Measurements from ENCODE around the gene ERBB4. TPM values are rescaled to one million over a fixed set of nuclear protein-coding genes. Genes with fewer than 3 reads are reported as not detected.
A peak's percentile ranks its signal among the peaks of the same experiment; 100 is the strongest.

ERBB4 gene
- total RNA-seq, 5 donors from 2014 or later (not counting 1 experiment from before 2014, with no cell fraction given): 0.03 to 0.06 TPM; not detected in 3

DNA sequence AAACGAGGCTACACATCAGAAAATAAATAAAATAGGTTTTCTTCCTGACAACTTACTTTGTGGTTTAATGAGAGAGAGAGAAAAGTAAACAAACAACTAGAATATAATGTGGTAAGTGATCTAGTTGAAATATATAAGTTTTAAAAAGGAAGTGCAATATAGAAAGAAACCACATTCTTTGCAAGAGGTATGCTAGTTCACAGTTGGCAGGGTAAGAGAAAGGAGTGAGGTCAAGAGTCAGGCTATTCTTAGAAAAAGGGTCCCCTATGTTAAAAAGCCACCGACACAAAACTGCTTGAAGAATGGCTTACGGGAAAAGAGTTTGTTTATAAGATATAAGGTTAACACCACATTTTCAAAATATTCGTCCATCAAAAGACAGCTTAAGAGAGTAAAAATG lies 462.1 kb downstream of the ERBB4 start:
- ATAC-seq (replicated peaks in 1 of 4): no peak
- H3K9me3 ChIP-seq: no peaks in the 10 kb centered on the region
- no peak overlapping the region for H3K27ac ChIP-seq (ENCODE audit: low read length)
- H3K9me3 Mint-ChIP-seq: peaks cover 5 to 8% (median 7%) of the 10 kb centered on the region in 3 donors
- H3K4me1 Mint-ChIP-seq: no peaks in the 10 kb centered on the region
- WGBS (ENCODE audit: insufficient coverage): no CpG with 5 or more reads among the region's 4 CpGs
- no peaks in the 10 kb centered on the region for H3K27me3 ChIP-seq (replicated peaks in 1 of 2; ENCODE audit: control insufficient read depth in 2 of 2, extremely low read depth in 1 of 2, insufficient read depth in 2 of 2, low read length in 1 of 2)
- CTCF ChIA-PET: no interaction called here
- no peak overlapping the region for H3K4me3 Mint-ChIP-seq
- H3K36me3 Mint-ChIP-seq: no peaks in the 10 kb centered on the region
- no peak for DNase-seq
- POLR2A ChIA-PET: no interaction called here
- no peaks in the 10 kb centered on the region for H3K36me3 ChIP-seq (ENCODE audit: control insufficient read depth in 2 of 2, extremely low read depth in 1 of 2, insufficient read depth in 1 of 2, low read length in 1 of 2)
- H3K27me3 Mint-ChIP-seq: no peaks in the 10 kb centered on the region
- H3K4me3 ChIP-seq (ENCODE audit: control insufficient read depth in 1 of 2, extremely low read depth in 1 of 2, low read length in 1 of 2): no peak overlapping the region
- no peaks in the 10 kb centered on the region for H3K4me1 ChIP-seq (ENCODE audit: control insufficient read depth in 1 of 2, extremely low read depth in 1 of 2, insufficient read depth in 2 of 2, low read length in 2 of 2)
- H3K27ac Mint-ChIP-seq: no peak overlapping the region

DNA sequence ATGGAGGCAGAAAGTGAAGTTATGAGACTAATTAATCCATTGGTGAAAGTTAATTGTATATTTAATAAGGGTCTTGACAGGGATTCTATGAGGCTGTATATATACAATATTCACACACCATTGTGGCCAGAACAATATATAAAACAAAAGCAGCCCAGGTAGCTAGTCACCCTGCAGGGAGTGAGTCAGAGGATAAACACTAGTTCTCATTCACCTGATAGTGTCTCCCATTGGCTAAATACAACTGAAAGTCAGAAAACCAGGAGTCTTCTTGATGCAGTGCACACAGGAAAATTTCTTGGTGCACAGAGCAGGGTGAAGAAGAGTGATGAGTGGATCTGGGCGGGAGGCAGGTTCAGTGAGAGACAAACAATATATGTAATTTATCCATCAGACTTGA lies 465.2 kb downstream of the ERBB4 start:
- H3K4me1 ChIP-seq (ENCODE audit: control insufficient read depth in 1 of 2, extremely low read depth in 1 of 2, insufficient read depth in 2 of 2, low read length in 2 of 2): no peaks in the 10 kb centered on the region
- H3K36me3 Mint-ChIP-seq: no peaks in the 10 kb centered on the region
- H3K9me3 ChIP-seq: no peaks in the 10 kb centered on the region
- no peaks in the 10 kb centered on the region for H3K36me3 ChIP-seq (ENCODE audit: control insufficient read depth in 2 of 2, extremely low read depth in 1 of 2, insufficient read depth in 1 of 2, low read length in 1 of 2)
- H3K27ac ChIP-seq (ENCODE audit: low read length): no peak overlapping the region
- no peaks in the 10 kb centered on the region for H3K27me3 ChIP-seq (replicated peaks in 1 of 2; ENCODE audit: control insufficient read depth in 2 of 2, extremely low read depth in 1 of 2, insufficient read depth in 2 of 2, low read length in 1 of 2)
- H3K27ac Mint-ChIP-seq: no peak overlapping the region
- no peaks in the 10 kb centered on the region for H3K4me1 Mint-ChIP-seq
- DNase-seq (no peak), ATAC-seq (replicated peaks in 1 of 4) (no peak)
- H3K4me3 ChIP-seq (ENCODE audit: control insufficient read depth in 1 of 2, extremely low read depth in 1 of 2, low read length in 1 of 2): no peak overlapping the region
- H3K27me3 Mint-ChIP-seq: no peaks in the 10 kb centered on the region
- POLR2A ChIA-PET: no interaction called here
- H3K4me3 Mint-ChIP-seq: no peak overlapping the region
- H3K9me3 Mint-ChIP-seq: peaks cover 6 to 15% (median 7%) of the 10 kb centered on the region in 3 donors
- CTCF ChIA-PET: no interaction called here
- WGBS (ENCODE audit: insufficient coverage): no CpG with 5 or more reads among the region's 1 CpG

- Mint-ChIP-seq H3K36me3 (no peaks in the 10 kb centered on the region), H3K9me3 (peaks cover 0 to 16% (median 8%) of the 10 kb centered on the region in 3 donors), H3K27ac (no peak overlapping the region), H3K27me3 (no peaks in the 10 kb centered on the region), H3K4me1 (no peaks in the 10 kb centered on the region), H3K4me3 (no peak overlapping the region)
- CTCF ChIA-PET: no interaction called here
- Histone ChIP-seq H3K4me1 (ENCODE audit: control insufficient read depth in 1 of 2, extremely low read depth in 1 of 2, insufficient read depth in 2 of 2, low read length in 2 of 2) (no peaks in the 10 kb centered on the region), H3K36me3 (ENCODE audit: control insufficient read depth in 2 of 2, extremely low read depth in 1 of 2, insufficient read depth in 1 of 2, low read length in 1 of 2) (no peaks in the 10 kb centered on the region), H3K9me3 (no peaks in the 10 kb centered on the region), H3K4me3 (ENCODE audit: control insufficient read depth in 1 of 2, extremely low read depth in 1 of 2, low read length in 1 of 2) (no peak overlapping the region), H3K27ac (ENCODE audit: low read length) (no peak overlapping the region), H3K27me3 (replicated peaks in 1 of 2; ENCODE audit: control insufficient read depth in 2 of 2, extremely low read depth in 1 of 2, insufficient read depth in 2 of 2, low read length in 1 of 2) (no peaks in the 10 kb centered on the region)
- WGBS (ENCODE audit: insufficient coverage): no CpG with 5 or more reads among the region's 2 CpGs
- DNase-seq: no peak
- POLR2A ChIA-PET: no interaction called here
- no peak for ATAC-seq (replicated peaks in 1 of 4)
Observed at GRCh38 chr2:212066546-212066945, 472.1 kb downstream of the ERBB4 start.

DNA sequence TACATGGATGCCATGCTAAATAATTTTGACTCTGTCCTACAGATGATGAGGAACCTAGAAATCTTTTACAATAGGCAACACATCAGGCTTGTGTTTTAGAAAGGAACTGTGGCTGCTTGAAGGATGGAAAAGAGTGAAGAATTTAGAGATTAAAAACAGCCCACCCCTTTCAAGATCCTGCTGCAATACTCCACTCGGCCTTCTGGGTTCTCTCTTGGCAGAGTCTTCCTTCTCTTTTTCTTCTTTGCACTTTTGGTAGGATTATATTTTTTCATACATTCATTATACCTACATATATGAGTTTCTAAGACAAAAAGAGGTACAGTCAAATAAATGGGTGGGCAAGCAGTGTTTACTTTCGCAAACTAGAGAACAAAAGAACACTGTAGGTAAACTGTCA lies 474.3 kb downstream of the ERBB4 start:
- no peaks in the 10 kb centered on the region for H3K4me1 ChIP-seq (ENCODE audit: control insufficient read depth in 1 of 2, extremely low read depth in 1 of 2, insufficient read depth in 2 of 2, low read length in 2 of 2)
- no peak overlapping the region for H3K27ac ChIP-seq (ENCODE audit: low read length)
- POLR2A ChIA-PET: no interaction called here
- CTCF ChIA-PET: no interaction called here
- no peaks in the 10 kb centered on the region for H3K27me3 Mint-ChIP-seq
- no peak overlapping the region for H3K27ac Mint-ChIP-seq
- peaks cover 0 to 14% (median 3%) of the 10 kb centered on the region in 3 donors for H3K9me3 Mint-ChIP-seq
- H3K4me3 Mint-ChIP-seq: no peak overlapping the region
- H3K9me3 ChIP-seq: no peaks in the 10 kb centered on the region
- H3K36me3 Mint-ChIP-seq: no peaks in the 10 kb centered on the region
- 83% methylated on average over 1 of the region's 2 CpGs for WGBS (ENCODE audit: insufficient coverage)
- no peaks in the 10 kb centered on the region for H3K4me1 Mint-ChIP-seq
- DNase-seq (no peak), ATAC-seq (replicated peaks in 1 of 4) (no peak)
- no peaks in the 10 kb centered on the region for H3K36me3 ChIP-seq (ENCODE audit: control insufficient read depth in 2 of 2, extremely low read depth in 1 of 2, insufficient read depth in 1 of 2, low read length in 1 of 2)
- no peak overlapping the region for H3K4me3 ChIP-seq (ENCODE audit: control insufficient read depth in 1 of 2, extremely low read depth in 1 of 2, low read length in 1 of 2)
- no peaks in the 10 kb centered on the region for H3K27me3 ChIP-seq (replicated peaks in 1 of 2; ENCODE audit: control insufficient read depth in 2 of 2, extremely low read depth in 1 of 2, insufficient read depth in 2 of 2, low read length in 1 of 2)

- POLR2A ChIA-PET: no interaction called here
- Mint-ChIP-seq H3K9me3 (peaks cover 25 to 38% (median 31%) of the 10 kb centered on the region in 3 donors), H3K27ac (no peak overlapping the region), H3K4me1 (no peaks in the 10 kb centered on the region), H3K36me3 (no peaks in the 10 kb centered on the region), H3K4me3 (no peak overlapping the region), H3K27me3 (peaks cover 0 to 3% of the 10 kb centered on the region in 2 donors)
- CTCF ChIA-PET: no interaction called here
- H3K36me3 ChIP-seq (ENCODE audit: control insufficient read depth in 2 of 2, extremely low read depth in 1 of 2, insufficient read depth in 1 of 2, low read length in 1 of 2): no peaks in the 10 kb centered on the region
- H3K9me3 ChIP-seq: no peaks in the 10 kb centered on the region
- no peak overlapping the region for H3K27ac ChIP-seq (ENCODE audit: low read length)
- H3K4me3 ChIP-seq (ENCODE audit: control insufficient read depth in 1 of 2, extremely low read depth in 1 of 2, low read length in 1 of 2): no peak overlapping the region
- H3K27me3 ChIP-seq (replicated peaks in 1 of 2; ENCODE audit: control insufficient read depth in 2 of 2, extremely low read depth in 1 of 2, insufficient read depth in 2 of 2, low read length in 1 of 2): no peaks in the 10 kb centered on the region
- DNase-seq (peak in 1 of 35 experiments; percentile 2), ATAC-seq (replicated peaks in 1 of 4) (no peak)
- H3K4me1 ChIP-seq (ENCODE audit: control insufficient read depth in 1 of 2, extremely low read depth in 1 of 2, insufficient read depth in 2 of 2, low read length in 2 of 2): no peaks in the 10 kb centered on the region
- no CpG with 5 or more reads among the region's 4 CpGs for WGBS (ENCODE audit: insufficient coverage)
Observed at GRCh38 chr2:212052412-212053159, 486.0 kb downstream of the ERBB4 start.

DNA sequence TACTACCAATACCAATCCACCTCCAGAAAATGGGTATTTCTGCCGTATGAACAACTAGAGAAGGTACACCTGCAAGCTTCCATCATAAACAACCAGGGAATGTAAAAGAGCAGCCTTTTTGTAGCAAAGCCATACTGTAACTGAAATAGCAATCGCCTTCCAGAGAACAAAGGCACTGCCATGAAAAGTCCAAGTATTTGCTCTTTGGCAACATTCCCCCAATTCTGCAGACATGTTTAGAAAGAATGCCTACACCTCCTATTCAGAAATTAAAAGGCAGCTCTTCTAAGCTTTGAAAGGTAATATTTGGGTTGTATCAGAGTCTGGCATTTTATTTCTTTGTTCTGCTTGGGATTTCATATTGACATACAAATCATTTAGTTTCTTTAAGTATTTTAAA lies 487.7 kb downstream of the ERBB4 start:
- peaks cover 18 to 33% (median 25%) of the 10 kb centered on the region in 3 donors for H3K9me3 Mint-ChIP-seq
- Histone ChIP-seq H3K27ac (ENCODE audit: low read length) (no peak overlapping the region), H3K4me1 (ENCODE audit: control insufficient read depth in 1 of 2, extremely low read depth in 1 of 2, insufficient read depth in 2 of 2, low read length in 2 of 2) (no peaks in the 10 kb centered on the region), H3K36me3 (ENCODE audit: control insufficient read depth in 2 of 2, extremely low read depth in 1 of 2, insufficient read depth in 1 of 2, low read length in 1 of 2) (no peaks in the 10 kb centered on the region), H3K27me3 (replicated peaks in 1 of 2; ENCODE audit: control insufficient read depth in 2 of 2, extremely low read depth in 1 of 2, insufficient read depth in 2 of 2, low read length in 1 of 2) (no peaks in the 10 kb centered on the region), H3K9me3 (no peaks in the 10 kb centered on the region), H3K4me3 (ENCODE audit: control insufficient read depth in 1 of 2, extremely low read depth in 1 of 2, low read length in 1 of 2) (no peak overlapping the region)
- H3K27ac Mint-ChIP-seq: no peak overlapping the region
- CTCF ChIA-PET: no interaction called here
- POLR2A ChIA-PET: no interaction called here
- H3K4me1 Mint-ChIP-seq: no peaks in the 10 kb centered on the region
- ATAC-seq (replicated peaks in 1 of 4) (no peak), DNase-seq (no peak)
- H3K4me3 Mint-ChIP-seq: no peak overlapping the region
- H3K36me3 Mint-ChIP-seq: no peaks in the 10 kb centered on the region
- peaks cover 0 to 3% of the 10 kb centered on the region in 2 donors for H3K27me3 Mint-ChIP-seq
- 100% methylated on average over 1 of the region's 2 CpGs for WGBS (ENCODE audit: insufficient coverage)

- POLR2A ChIA-PET: no interaction called here
- no peaks in the 10 kb centered on the region for H3K36me3 Mint-ChIP-seq
- CTCF ChIA-PET: no interaction called here
- Histone ChIP-seq H3K36me3 (ENCODE audit: control insufficient read depth in 2 of 2, extremely low read depth in 1 of 2, insufficient read depth in 1 of 2, low read length in 1 of 2) (no peaks in the 10 kb centered on the region), H3K9me3 (no peaks in the 10 kb centered on the region), H3K4me3 (ENCODE audit: control insufficient read depth in 1 of 2, extremely low read depth in 1 of 2, low read length in 1 of 2) (no peak overlapping the region), H3K27me3 (replicated peaks in 1 of 2; ENCODE audit: control insufficient read depth in 2 of 2, extremely low read depth in 1 of 2, insufficient read depth in 2 of 2, low read length in 1 of 2) (no peaks in the 10 kb centered on the region), H3K4me1 (ENCODE audit: control insufficient read depth in 1 of 2, extremely low read depth in 1 of 2, insufficient read depth in 2 of 2, low read length in 2 of 2) (no peaks in the 10 kb centered on the region), H3K27ac (ENCODE audit: low read length) (no peak overlapping the region)
- H3K4me1 Mint-ChIP-seq: no peaks in the 10 kb centered on the region
- ATAC-seq (replicated peaks in 1 of 4) (no peak), DNase-seq (no peak)
- no peak overlapping the region for H3K27ac Mint-ChIP-seq
- H3K4me3 Mint-ChIP-seq: no peak overlapping the region
- H3K27me3 Mint-ChIP-seq: no peaks in the 10 kb centered on the region
- no CpG with 5 or more reads among the region's 2 CpGs for WGBS (ENCODE audit: insufficient coverage)
- peaks cover 0 to 13% (median 5%) of the 10 kb centered on the region in 3 donors for H3K9me3 Mint-ChIP-seq
Observed at GRCh38 chr2:212042562-212042961, 496.0 kb downstream of the ERBB4 start.

All from T-cell (primary cell).